ENCODE data around the gene PAFAH2. TPM values are rescaled to one million over a fixed set of nuclear protein-coding genes. Genes with fewer than 3 reads are reported as not detected.
"Not testable (repeated sequence)": the region's sequence is repeated elsewhere in the genome, so short reads cannot be mapped to it uniquely, and the experiment has no call there.

PAFAH2 gene
- total RNA-seq, 1 experiment from 2014 or later: 8.5 TPM

GRCh38 chr1:25936947-25937346 lies 60.9 kb downstream of the PAFAH2 start:
- intact Hi-C loops (cut with micrococcal nuclease; ENCODE audit: unreplicated experiment) (no loop called here), in situ Hi-C loops (cut with HindIII; ENCODE audit: low pct_unique_long_range_greater_than_20kb, low sequenced_read_pairs) (no loop called here)
- no peak overlapping the region for H3K4me3 ChIP-seq (ENCODE audit: low read depth in 2 of 2, low read length in 2 of 2)
- DNase-seq (ENCODE audit: low read depth, low spot score) (no peak), ATAC-seq (no peak)
- POLR2A ChIA-PET: interaction anchor here (0.7 kb wide), 1 partner anchor 31 kb away, joined by 4 read pairs; the partner anchor contains the start of gene STMN1
- H3K27me3 ChIP-seq (ENCODE audit: control insufficient read depth, insufficient read depth, low read length): no peaks in the 10 kb centered on the region
- H3K9me3 ChIP-seq (ENCODE audit: control insufficient read depth, insufficient read depth, low read depth, low read length): no peaks in the 10 kb centered on the region
- H3K27ac ChIP-seq (ENCODE audit: low read length): no peak overlapping the region
- H3K36me3 ChIP-seq (ENCODE audit: control insufficient read depth, insufficient read depth, low read length): no peaks in the 10 kb centered on the region
- CTCF ChIA-PET: no interaction called here
- BruUV-seq (replicated peaks): no TSS peak
- H3K4me1 ChIP-seq (ENCODE audit: control insufficient read depth, insufficient read depth, low read length): no peaks in the 10 kb centered on the region
- no peak for TF ChIP-seq REST (IDR thresholded peaks at IDR 0.05; ENCODE audit: insufficient read depth in 1 of 2, low read depth in 2 of 2, low read length in 1 of 2)
- TF ChIP-seq POLR2AphosphoS5 (IDR thresholded peaks at IDR 0.05; ENCODE audit: low read depth, low read length): no peak
- TF ChIP-seq TCF7L2 (IDR thresholded peaks at IDR 0.05; ENCODE audit: low read depth, low read length): no peak
- no peak for TF ChIP-seq CTCF (IDR thresholded peaks at IDR 0.05)

GRCh38 chr1:25933479-25934365 lies 64.1 kb downstream of the PAFAH2 start:
- TF ChIP-seq SIN3A (IDR thresholded peaks at IDR 0.05; ENCODE audit: borderline replicate concordance, insufficient read depth, low read depth, low read length) (no peak), TCF7L2 (IDR thresholded peaks at IDR 0.05; ENCODE audit: low read depth, low read length) (no peak), REST (IDR thresholded peaks at IDR 0.05; ENCODE audit: insufficient read depth in 1 of 2, low read depth in 2 of 2, low read length in 1 of 2) (no peak), POLR2AphosphoS5 (IDR thresholded peaks at IDR 0.05; ENCODE audit: low read depth, low read length) (no peak), CTCF (IDR thresholded peaks at IDR 0.05) (no peak)
- CTCF ChIA-PET: no interaction called here
- in situ Hi-C loops (cut with HindIII; ENCODE audit: low pct_unique_long_range_greater_than_20kb, low sequenced_read_pairs): no loop called here
- no peaks in the 10 kb centered on the region for H3K4me1 ChIP-seq (ENCODE audit: control insufficient read depth, insufficient read depth, low read length)
- H3K27ac ChIP-seq (ENCODE audit: low read length): no peak overlapping the region
- H3K4me3 ChIP-seq (ENCODE audit: low read depth in 2 of 2, low read length in 2 of 2): no peak overlapping the region
- H3K27me3 ChIP-seq (ENCODE audit: control insufficient read depth, insufficient read depth, low read length): no peaks in the 10 kb centered on the region
- ATAC-seq (no peak), DNase-seq (ENCODE audit: low read depth, low spot score) (no peak)
- H3K36me3 ChIP-seq (ENCODE audit: control insufficient read depth, insufficient read depth, low read length): no peaks in the 10 kb centered on the region
- intact Hi-C loops (cut with micrococcal nuclease; ENCODE audit: unreplicated experiment): no loop called here
- H3K9me3 ChIP-seq (ENCODE audit: control insufficient read depth, insufficient read depth, low read depth, low read length): no peaks in the 10 kb centered on the region
- POLR2A ChIA-PET: no interaction called here
- BruUV-seq (replicated peaks): no TSS peak

GRCh38 chr1:25932811-25933400 lies 65.0 kb downstream of the PAFAH2 start:
- H3K4me3 ChIP-seq (ENCODE audit: low read depth in 2 of 2, low read length in 2 of 2); BruUV-seq (replicated peaks); H3K4me1 ChIP-seq (ENCODE audit: control insufficient read depth, insufficient read depth, low read length); DNase-seq (ENCODE audit: low read depth, low spot score); in situ Hi-C loops (cut with HindIII; ENCODE audit: low pct_unique_long_range_greater_than_20kb, low sequenced_read_pairs); H3K27me3 ChIP-seq (ENCODE audit: control insufficient read depth, insufficient read depth, low read length); POLR2A ChIA-PET; CTCF ChIA-PET; H3K27ac ChIP-seq (ENCODE audit: low read length); intact Hi-C loops (cut with micrococcal nuclease; ENCODE audit: unreplicated experiment); H3K36me3 ChIP-seq (ENCODE audit: control insufficient read depth, insufficient read depth, low read length); H3K9me3 ChIP-seq (ENCODE audit: control insufficient read depth, insufficient read depth, low read depth, low read length); ATAC-seq: not testable (repeated sequence)

Data from Panc1 (cell line).